HG03097 (cell line): ENCODE data around the gene HBA1.
"Not testable (repeated sequence)": the region's sequence is repeated elsewhere in the genome, so short reads cannot be mapped to it uniquely, and the experiment has no call there.

Source experiments
- ATAC-seq: cut with Tn5 transposase; IDR thresholded peaks from one replicate; pipeline ENCODE4 v1.9.1; 2021; ENCODE audit not compliant: unreplicated experiment, low FRiP score

Gene HBA1

GRCh38 chr16:159136-159849, 17.2 kb upstream of the HBA1 start:
- ATAC-seq: no peak

GRCh38 chr16:160242-160641, 16.2 kb upstream of the HBA1 start:
- not testable (repeated sequence) for ATAC-seq

- no peak for ATAC-seq
These were observed 15.7 kb upstream of the HBA1 start for GRCh38 chr16:160691-161190.

- no peak for ATAC-seq
These were observed 14.0 kb upstream of the HBA1 start for GRCh38 chr16:162271-162991.

GRCh38 chr16:163139-163538, 13.3 kb upstream of the HBA1 start:
- not testable (repeated sequence) for ATAC-seq

GRCh38 chr16:163696-164095, 12.8 kb upstream of the HBA1 start:
- not testable (repeated sequence) for ATAC-seq

GRCh38 chr16:164134-164823, 12.2 kb upstream of the HBA1 start:
- ATAC-seq: not testable (repeated sequence)

GRCh38 chr16:164827-165538, 11.5 kb upstream of the HBA1 start:
- ATAC-seq: no peak

- no peak for ATAC-seq
These were observed 10.7 kb upstream of the HBA1 start, which contains the start of gene HBM for GRCh38 chr16:165539-166374. TSS of gene HBM (plus strand) at chr16:165978. CDS start at chr16:165998, 20 bp downstream.

GRCh38 chr16:166375-167121, 9.9 kb upstream of the HBA1 start:
- no peak for ATAC-seq

GRCh38 chr16:167122-167690, 9.3 kb upstream of the HBA1 start:
- no peak for ATAC-seq

GRCh38 chr16:168424-168823, 8.1 kb upstream of the HBA1 start:
- no peak for ATAC-seq

GRCh38 chr16:169014-169413, 7.5 kb upstream of the HBA1 start:
- ATAC-seq: no peak

GRCh38 chr16:170088-170507, 6.4 kb upstream of the HBA1 start:
- ATAC-seq: not testable (repeated sequence)

- no peak for ATAC-seq
These were observed 5.7 kb upstream of the HBA1 start for GRCh38 chr16:170788-171187.

GRCh38 chr16:172374-172941, 4.0 kb upstream of the HBA1 start, which contains the start of gene HBA2:
TSS of gene HBA2 (plus strand) at chr16:172876. CDS start at chr16:172913, 37 bp downstream.
- not testable (repeated sequence) for ATAC-seq

- ATAC-seq: not testable (repeated sequence)
These were observed 3.1 kb upstream of the HBA1 start for GRCh38 chr16:173211-173854.
